Stimulated activated CD4-positive, alpha-beta T cell treated with anti-CD3 and anti-CD28 coated beads, Interleukin-12 subunit alpha, Interleukin-12 subunit beta, amount 100 ng/mL, for 4 hours (primary cell): Measurements from ENCODE around the gene SPATA33.
A peak's percentile ranks its signal among the peaks of the same experiment; 100 is the strongest.

Source experiments
- DNase-seq: peaks from one replicate; pipeline ENCODE4 v3.0.0-alpha.2; 2020

SPATA33 gene

DNA sequence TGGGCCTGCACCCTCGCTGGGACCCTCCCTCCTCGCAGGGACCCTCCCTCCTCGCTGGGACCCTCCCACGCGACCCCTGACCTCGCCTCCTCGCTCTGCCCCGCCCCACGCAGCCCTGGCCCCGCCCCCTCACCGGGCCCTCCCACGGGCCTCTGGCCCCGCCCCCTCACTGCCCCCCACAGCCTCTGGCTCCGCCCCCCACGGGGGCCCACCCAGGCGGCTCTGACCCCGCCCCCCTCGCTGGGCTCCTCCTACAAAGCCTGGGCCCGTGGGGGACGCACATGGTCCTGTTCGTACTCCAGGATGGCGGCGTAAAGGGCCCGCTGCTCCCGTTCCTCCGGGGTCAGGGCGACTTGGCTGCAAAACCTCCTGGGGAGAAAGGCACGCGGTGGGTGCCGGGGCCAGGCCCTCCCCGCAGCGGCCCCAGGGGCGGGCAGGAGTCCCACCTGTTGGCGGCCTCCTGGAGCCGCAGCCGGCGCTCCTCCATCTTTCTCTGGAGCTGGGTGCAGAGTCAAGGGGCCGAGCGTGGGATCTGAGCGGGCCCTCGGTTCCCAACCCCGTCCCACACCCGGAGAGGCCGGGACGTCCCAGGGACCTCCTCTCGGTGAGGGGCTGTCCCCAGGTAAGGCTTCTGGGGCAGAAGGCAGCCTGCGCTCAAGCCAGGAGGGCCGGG lies 54.1 kb downstream of the SPATA33 start:
- DNase-seq, result peak; percentile 78

- no peak for DNase-seq
These were observed 54.7 kb downstream of the SPATA33 start for GRCh38 chr16:89712274-89712781.

DNA sequence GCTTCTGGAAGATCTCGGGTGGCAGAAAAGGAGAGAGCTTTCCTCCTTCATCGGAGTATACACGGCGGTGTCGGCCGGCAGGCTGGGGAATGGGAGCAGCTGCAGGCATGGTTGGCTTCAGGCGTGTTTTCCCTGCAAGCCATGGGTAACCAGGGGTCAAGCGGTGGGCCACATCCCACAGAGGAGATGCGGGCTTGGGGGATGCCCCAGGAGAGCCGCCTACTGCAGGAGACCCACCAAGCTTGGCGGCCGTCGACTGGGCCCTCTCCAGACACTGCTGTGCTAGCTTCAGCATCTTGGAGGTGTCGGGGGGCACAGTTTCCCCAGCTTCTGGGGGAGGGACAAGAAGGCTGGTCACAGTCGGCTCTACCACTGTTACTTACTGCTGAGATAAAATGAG lies 58.9 kb downstream of the SPATA33 start:
- DNase-seq, result no peak

- DNase-seq, result no peak
These were observed 59.5 kb downstream of the SPATA33 start for GRCh38 chr16:89716916-89717687.

- no peak for DNase-seq
These were observed 60.3 kb downstream of the SPATA33 start for GRCh38 chr16:89717688-89718505.
